Stimulated activated CD8-positive, alpha-beta memory T cell treated with anti-CD3 and anti-CD28 coated beads, Interleukin-7, amount 100 ng/mL, for 4 hours (primary cell): ENCODE data around the gene PDPK1.
"Not testable (repeated sequence)": the region's sequence is repeated elsewhere in the genome, so short reads cannot be mapped to it uniquely, and the experiment has no call there.

Source experiments
- DNase-seq, 2 donors: peaks; one replicate each; pipeline ENCODE4 v3.0.0-alpha.2; 2020; ENCODE audit warnings: low read depth in 2 of 2

Gene PDPK1

DNA sequence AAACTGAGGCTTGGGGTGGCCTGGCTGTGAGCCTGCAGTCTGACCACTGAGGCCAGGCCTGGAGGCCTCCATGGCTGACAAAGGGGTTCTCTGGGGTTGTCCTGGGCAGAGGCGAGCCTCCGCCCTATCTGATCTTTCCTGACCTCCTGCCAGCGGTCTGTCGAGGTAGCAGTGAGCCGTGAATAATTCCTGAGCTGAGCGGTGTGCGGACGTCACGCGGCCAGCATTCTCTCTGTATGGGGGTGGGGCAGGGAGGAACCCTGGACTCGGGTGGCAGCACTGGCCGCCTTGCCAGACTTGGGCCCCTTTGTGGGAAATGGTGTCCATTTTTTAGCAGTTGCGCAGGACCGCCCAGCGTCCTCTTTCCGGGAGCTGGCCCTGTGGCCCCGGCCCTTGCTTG is 74.1 kb downstream of the PDPK1 start:
- not testable (repeated sequence) for DNase-seq

DNA sequence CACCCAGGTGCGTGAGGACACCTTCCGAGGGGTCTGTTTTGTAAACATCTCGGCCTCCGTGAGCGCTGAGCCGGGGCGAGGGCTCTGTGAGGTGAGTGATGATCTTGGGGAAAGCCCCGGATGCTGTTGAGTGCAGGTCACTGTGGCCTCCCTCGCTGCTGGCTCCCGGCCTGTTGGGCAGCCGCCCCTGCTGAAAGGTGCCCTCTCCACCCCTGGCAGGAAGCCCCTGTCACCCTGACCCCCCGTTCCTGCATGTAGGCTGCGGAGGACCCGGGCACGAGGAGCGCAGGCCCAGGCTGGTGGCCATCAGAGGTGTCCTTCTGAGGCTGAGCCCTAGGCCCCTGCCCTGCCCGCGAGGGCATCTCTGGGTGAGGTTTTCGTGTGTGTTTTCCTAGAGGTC is 75.4 kb downstream of the PDPK1 start:
- not testable (repeated sequence) for DNase-seq

DNA sequence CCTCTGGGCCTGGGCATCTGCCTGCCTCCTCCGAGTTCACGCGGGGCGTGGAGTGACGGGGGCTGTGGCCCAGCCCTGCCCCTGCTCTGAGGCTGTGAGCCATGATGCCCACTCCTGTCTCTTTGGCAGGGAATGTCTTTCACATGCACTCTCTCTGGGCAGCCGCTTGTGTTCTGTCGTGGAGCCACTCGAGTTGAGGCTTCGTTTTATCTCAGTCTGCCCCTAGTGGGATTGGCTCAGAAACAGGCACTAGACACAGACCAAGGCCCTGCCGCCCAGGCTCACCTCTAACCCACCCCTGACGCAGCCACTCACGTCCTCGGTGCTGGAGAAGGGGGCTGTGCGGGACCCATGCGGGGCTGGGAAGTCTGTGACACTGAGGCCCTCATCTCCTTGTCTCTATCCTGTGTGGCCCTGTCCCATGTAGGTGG is 77.0 kb downstream of the PDPK1 start:
- no peak for DNase-seq

DNA sequence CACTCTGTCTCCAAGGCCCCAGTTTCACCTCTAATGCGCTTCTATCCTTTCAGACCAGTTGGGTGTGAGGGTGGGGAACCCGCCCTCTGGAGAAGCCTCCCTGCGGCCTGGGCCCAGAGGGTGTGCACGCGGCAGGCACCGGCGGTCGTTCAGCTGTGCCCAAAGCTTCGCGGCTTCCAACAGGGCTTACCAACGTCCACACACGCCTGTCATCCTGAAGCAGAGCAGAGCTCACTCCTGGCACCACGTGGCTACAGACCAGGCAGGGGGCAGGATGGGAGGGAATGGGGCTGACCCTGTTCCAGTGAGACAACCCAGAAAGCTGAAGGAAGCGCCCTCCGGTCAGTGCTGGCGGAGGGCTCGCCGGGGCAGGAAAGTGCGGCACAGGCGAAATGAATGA is 81.1 kb downstream of the PDPK1 start:
- not testable (repeated sequence) for DNase-seq

DNA sequence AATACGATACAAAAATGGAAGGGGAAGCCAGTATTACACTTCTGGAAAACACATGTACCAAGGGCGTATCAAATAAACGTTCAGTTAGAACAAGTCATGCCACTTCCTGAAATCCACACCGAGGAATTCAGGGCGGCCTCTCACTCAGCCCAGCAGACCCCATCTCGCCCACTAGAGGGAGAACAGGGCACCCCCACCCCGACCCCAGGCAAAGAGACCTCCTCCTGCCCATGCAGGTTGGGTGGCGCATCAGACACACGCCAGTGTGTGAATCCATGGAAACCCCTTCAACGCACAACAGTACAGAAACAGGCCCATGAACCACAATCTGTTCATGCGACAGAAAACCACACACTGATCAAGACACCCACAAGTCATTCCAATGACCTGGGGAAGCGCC is 81.8 kb downstream of the PDPK1 start:
- not testable (repeated sequence) for DNase-seq

DNA sequence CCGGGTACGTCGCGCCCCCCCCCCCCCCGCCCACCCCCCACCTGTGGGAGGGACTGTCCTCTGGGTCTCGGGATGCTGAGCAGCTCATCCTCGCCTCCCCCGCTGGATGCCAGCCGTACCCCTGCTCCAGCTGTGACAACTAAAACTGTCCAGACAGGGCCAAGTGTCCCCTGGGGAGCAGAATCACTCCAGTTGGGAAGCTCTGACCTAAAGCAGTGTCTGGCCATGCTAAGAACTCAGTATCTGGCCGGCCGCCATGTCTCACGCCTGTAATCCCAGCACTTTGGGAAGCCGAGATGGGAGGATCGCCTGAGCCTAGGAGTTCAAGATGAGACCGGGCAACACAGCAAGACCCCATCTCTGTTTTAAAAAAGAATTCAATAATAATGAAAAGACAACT is 83.0 kb downstream of the PDPK1 start:
- DNase-seq: not testable (repeated sequence)

DNA sequence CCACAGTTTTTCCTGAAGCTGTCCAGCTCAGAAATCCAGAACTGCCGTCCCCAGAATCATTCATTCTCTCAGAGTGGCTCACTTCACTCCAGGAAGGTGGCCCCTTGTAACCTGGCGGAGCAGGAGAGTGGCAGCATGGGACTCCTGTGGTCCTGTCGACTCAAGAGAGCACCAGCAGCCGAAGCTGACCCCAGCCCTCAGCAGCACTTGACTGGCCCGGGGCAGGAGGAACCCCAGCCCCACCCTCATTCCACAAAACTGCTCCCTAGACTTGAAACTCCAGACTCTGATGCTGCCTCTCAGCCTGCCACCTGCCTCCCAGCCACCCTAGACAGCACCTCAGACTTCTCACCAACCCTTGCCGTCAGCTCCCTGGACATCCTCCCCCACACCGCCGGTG is 83.6 kb downstream of the PDPK1 start:
- not testable (repeated sequence) for DNase-seq

DNA sequence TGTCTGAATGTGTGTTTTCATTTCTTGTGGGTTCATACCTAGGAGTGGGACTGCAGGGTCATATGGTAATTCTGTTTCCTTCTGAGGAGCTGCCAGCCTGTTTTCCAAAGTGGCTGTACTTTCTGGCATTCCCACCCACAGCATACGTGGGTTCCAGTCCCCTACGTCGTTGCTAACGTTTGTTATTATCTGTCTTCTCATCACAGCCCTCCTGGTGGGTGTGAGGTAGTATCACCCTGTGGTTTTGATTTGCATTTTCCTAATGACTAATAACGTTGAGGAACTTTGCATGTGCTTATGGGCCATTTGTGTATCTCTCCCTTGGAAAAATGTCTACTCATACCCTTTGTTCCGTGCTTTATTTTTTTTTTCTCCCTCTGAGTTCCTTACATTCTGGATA is 89.3 kb downstream of the PDPK1 start:
- DNase-seq: not testable (repeated sequence)

DNA sequence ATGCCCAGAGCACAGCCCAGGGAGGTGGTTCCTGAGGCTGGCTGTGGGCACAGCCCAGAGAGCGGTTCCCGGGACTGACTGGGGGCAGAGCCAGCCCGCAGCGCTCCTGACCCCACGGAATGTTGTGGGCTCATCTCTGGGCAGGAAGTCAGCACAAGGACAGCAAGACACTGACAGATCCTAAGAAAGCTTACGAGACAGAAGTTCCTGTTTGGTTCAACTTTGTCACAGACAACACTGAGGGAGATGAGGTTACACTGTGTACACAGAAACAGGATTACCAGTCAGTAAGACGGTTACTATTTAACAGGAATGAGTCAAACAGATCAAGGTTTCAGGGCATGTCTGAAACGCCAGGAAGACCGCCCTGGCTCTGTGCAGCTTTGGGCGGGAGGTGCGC is 93.4 kb downstream of the PDPK1 start:
- DNase-seq: not testable (repeated sequence)

DNA sequence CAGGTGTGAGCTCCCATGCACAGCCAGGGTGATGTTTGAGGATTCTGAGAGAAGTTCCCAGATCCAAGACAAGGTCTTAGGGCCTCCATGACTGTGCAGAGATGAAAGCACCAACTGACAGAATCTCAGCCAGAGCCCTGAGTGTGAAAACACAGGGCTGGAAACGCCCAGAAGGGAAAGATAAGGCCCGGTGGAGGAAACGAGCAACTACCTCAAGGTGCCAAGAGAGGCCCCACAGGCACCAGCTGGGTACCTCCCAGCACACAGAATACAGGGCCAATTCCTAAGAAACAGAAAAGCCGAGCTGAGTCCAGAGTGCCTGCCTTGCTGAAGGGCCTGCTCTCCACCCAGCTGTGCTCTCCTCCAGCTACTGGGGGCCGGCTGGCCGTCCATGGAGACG is 94.5 kb downstream of the PDPK1 start:
- DNase-seq: not testable (repeated sequence)

DNA sequence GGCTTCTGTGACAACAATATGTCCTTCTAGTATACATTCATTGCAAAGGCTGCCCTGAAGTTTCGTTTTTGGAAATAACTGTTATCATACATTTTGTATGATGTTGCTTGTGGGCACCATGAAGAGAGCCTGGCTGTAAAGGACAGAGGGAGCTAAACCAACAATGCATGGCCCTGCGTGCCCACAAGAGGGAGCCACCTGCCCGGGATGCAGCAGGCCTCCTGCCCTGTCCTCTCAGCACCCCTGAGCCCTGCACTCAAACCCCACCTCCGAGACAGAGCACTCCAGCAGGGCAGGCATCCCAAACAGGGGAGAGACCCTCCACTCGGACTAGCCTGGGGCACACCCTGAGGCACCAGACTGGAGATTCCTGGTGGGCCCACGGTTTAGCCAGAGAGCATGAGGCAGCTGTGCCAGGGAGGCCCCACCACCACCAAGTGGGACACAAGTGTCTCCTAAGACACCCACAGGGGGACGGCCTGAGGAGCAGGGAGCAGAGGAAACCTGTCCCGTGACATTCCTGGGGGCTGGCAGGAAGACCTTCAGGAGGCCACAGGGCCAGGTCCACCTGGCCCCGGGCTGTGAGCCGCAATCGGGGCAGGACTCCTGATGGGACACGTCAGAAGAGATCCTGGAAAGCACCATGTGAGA is 101.4 kb downstream of the PDPK1 start:
- peak in 1 of 2 donors; percentile 38 for DNase-seq

DNA sequence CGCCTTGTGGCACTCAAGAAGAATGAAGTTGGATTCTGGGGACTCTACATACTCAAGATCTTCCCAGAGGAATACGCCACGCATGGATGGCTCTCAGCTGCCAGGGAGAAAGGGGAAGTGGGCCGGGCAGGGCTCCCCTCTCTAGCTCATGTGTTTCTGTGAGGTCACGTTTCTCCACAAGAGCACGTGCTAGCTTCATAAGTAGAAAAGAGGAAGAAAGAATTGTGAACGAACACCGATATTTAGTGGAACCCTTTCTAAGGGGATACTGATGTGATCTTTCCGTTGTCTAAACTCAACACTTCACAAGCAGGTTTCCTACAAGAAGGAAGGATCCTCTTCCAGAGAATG is 101.9 kb downstream of the PDPK1 start:
- DNase-seq: not testable (repeated sequence)

DNA sequence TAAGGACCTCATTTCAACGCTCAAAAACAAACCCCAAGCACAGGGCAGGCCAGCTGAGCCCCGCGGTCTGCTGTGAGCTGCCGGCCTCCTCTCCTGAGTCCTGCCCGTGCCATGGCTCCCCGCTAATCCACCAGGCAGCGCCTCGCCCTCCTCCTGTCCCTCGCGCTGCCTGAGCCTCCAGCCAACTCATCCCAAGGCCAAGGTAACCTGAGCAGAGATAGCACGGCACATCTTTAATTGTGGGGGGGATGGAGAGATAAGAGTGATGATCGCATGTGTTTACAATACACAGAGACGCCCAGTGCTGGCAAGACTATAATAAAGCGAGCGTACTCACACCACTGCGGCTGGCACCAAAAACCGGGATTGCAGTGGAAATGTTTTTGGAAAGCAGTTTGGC is 104.7 kb downstream of the PDPK1 start:
- DNase-seq: not testable (repeated sequence)

DNA sequence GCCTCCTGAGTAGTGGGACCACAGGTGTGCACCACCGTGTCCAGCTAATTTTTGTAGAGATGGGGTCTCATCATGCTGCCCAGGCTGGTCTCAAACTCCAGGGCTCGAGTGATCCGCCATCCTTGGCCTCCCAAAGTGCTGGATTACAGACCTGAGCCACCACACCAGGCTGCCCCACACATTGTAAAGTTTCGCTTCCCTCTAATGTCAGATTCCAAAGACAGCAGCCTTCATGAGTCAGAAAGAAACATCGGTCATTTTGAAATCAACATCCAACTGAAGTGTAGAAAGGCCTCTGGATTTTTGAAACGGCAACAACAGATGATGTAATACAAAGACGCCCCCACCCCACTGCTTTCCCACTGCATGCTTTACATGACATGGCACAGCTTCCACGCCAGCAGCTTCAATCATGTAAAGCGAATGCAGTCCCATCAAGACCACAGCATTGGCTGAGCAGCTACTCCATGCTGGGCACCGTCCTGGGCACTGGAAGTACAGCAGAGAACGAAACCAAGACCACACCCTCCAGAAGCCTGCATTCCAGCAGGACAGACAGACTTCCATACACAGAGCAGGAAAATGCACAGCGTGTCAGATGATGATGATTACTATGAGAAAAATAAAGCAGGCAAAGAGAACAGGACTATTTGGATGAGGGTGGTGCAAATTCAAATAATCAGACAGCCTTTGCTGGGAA is 107.1 kb downstream of the PDPK1 start:
- DNase-seq: not testable (repeated sequence)

DNA sequence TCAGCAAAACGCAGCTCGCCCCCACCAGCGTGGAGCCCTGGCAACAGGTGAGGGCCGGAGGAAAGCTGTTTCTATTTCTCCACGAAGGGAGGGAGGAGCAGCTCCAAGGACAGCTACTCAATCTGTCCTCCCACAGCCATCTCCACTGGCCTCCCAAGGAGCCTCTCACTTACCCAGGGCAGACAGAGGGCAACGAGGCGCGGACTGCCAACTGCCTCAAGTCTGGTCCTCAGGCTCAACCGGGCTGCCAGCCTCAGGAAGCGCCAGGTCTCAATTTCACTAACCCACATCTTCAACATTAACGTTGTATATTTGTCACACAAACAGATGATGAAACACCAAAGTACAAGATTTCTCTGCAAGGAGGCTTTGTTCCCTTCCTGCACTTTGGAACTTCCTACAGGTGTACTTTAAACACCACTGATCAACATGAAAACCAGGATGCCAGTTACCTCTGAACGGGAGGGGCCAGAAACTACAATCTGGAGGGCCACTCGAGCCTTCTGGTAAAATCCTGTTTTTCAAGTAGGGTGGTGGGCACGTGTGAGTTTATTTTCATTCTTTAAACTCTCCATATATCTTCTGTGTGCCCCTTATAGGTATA is 113.5 kb downstream of the PDPK1 start:
- DNase-seq: not testable (repeated sequence)
